HL-60/S4 treated with retinoic acid at 250 ng/mL for 4 days and 3 days (cell line): ENCODE results near the gene ZDHHC18.
"Not testable (repeated sequence)": the region's sequence is repeated elsewhere in the genome, so short reads cannot be mapped to it uniquely, and the experiment has no call there.

Experiments used
- in situ Hi-C: fragments of 300-500 bp; cut with MboI; formaldehyde crosslinking; loops from 2 replicates; pipeline ENCODE4 v1.7.0; 2022; ENCODE audit warnings: low sequenced_read_pairs

The ZDHHC18 gene

DNA sequence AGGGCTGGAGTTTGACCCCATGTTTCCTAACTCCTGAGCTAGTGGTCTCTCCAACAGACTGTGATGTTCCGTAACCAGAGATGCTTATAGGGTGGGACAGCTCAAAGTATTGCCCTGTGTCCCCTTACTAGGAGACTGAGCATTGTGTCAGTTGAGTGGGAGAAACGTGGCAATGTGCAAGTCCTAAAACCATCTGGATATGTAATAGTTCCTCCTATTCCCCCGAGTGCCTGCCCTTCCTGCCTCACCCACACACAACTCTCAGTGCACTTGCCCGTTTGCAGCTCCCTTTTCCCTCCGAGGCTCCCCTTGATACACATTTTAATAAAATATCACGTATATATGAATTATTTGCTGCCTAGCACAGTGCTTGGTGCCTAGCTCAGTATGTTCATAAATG lies 35.3 kb upstream of the ZDHHC18 start:
- in situ Hi-C loops: loop anchor here (10.0 kb wide), 1 partner anchor 186 kb away; no protein-coding TSS in a partner anchor

DNA sequence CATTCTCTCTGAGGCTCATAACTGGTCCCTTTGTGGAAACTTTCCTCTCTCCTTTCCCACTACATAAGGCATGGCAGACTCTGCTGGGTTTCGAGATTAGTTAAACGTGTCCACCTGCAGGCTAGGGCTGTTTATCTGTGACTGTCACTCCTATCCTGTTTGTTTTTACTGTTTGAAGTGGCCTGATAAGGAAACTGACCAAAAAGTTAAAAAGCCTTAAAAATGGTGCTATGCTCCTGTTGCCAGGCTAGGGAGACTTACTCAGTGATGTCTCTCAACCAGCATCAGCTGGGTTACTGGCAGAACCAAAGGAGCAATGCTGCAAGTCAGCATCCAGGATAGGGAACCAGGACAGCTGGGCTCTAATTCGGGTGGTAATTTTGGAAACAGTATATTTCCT lies 34.9 kb upstream of the ZDHHC18 start:
- in situ Hi-C loops: loop anchor here (10.0 kb wide), 1 partner anchor 187 kb away; no protein-coding TSS in a partner anchor

DNA sequence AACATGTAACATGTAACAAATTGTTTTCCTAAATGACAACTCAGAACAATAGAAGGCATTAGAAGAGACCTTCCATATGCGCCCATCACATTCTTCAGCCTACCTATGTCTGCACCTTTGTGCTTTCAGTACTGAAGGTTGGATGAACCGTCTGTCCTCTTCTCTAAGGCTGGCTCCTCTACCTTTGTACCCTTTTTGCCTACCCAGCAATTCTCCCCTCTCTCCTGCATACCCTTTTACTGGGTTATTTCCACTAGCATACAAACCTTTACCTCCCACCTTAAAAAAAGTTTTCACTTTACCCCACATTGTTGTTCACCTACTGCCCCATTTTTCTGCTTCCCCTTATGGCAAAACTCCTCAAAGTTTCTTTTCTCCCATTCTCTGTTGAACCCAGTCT lies 33.6 kb upstream of the ZDHHC18 start:
- in situ Hi-C loops: loop anchor here (10.0 kb wide), 1 partner anchor 188 kb away; no protein-coding TSS in a partner anchor

DNA sequence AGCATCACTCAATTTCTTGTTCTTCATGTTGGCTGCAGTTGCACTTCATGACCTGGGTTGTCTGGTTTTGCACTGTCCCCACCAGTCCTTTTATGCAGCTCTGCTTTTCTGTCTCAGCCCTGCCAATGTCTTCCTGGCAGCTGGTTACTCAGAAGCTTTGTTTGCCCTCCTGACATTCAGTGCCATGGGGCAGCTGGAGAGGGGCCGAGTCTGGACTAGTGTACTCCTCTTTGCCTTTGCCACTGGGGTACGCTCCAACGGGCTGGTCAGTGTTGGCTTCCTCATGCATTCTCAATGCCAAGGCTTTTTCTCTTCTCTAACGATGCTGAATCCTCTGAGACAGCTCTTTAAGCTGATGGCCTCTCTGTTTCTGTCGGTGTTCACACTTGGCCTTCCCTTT lies 32.1 kb upstream of the ZDHHC18 start:
- in situ Hi-C loops: loop anchor here (10.0 kb wide), 1 partner anchor 190 kb away; no protein-coding TSS in a partner anchor

DNA sequence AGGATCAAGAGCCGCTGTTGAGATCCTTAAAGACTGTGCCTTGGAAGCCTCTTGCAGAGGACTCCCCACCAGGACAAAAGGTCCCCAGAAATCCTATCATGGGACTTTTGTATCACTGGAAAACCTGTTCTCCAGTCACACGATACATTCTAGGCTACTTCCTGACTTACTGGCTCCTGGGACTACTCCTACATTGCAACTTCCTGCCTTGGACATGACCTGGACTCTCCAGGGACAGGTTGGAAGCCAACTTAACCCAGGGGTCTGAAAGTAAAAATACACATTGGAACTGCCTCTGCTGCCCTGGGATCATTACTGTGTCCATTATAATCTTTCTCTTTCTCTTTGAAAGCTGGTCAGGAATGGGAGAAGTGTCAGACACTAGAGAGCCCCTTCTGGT lies 28.9 kb upstream of the ZDHHC18 start:
- in situ Hi-C loops: loop anchor here (10.0 kb wide), 1 partner anchor 193 kb away; no protein-coding TSS in a partner anchor

DNA sequence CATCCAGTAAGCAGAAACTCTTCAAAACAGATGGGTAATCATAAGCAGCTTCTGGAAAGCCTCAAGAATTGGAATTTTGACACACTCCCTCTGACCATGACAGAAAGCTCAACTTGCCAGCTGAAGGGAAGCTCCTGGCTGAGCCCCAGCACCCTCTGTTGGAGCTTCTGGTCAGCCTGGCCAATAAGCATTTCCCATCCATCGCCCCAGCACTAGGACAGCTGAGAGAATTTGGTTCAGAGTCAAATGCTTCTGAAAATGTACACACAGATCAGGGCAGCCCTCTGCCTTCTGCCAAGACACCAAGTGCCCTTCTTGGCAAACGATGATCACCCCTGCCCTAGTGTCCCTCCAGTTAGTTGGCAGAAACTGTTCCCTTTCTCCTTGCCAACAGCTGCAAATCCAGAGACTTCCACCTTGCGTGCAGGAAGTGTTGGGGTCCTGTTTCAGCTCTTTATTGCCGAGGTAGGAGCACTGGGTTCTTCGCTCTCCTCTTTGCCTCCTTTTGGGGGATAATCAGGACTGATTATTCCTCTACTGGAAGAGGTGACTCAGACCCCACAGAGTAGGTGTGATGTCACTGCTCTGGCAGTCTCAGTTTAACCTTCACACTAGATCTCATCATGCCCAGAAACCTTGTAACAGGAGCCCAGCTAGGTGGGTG lies 26.9 kb upstream of the ZDHHC18 start:
- in situ Hi-C loops: loop anchor here (10.0 kb wide), 1 partner anchor 195 kb away; no protein-coding TSS in a partner anchor

DNA sequence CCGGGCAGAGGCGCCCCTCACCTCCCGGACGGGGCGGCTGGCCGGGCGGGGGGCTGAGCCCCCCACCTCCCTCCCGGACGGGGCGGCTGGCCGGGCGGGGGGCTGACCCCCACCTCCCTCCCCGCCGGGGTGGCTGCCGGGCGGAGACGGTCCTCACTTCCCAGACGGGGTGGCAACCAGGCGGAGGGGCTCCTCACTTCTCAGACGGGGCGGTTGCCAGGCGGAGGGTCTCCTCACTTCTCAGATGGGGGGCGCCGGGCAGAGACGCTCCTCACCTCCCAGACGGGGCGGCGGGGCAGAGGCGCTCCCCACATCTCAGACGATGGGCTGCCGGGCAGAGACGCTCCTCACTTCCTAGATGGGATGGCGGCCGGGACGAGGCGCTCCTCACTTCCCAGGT lies 22.6 kb upstream of the ZDHHC18 start:
- in situ Hi-C loops: not testable (repeated sequence)

DNA sequence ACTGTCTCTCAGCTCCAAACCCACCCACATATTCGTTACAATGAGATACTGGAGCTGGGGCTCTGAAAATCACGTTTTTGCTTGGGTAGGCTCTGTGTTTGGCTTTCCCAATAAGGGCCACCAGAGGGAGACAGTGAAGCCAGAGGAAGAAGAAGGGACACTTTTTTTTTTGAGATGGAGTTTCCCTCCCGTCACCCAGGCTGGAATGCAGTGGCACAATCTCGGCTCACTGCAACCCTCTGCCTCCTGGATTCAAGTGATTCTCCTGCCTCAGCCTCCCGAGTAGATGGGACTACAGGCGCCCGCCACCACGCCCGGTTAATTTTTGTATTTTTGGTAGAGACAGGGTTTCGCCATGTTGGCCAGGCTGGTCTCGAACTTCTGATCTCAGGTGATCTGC lies 16.4 kb upstream of the ZDHHC18 start:
- in situ Hi-C loops: not testable (repeated sequence)

DNA sequence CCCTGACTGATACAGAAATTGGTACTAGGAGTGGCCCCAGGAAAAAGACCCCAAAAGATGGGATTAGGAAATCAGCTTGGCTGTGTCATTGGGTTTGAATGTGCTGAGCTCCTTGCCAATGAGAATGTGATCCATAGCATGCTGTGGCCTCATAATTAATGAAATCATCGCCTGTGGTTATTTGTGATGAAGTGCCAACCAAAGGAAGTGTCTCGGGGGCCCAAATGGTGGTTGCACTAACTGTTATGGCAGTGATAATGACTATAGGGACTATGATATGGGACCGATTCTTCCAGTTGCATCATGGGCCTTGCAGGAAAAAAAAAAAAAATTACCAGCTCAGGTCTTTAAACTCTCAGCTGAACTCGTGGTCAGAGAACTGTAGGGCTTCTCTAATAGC lies 15.4 kb upstream of the ZDHHC18 start:
- in situ Hi-C loops: no loop called here

DNA sequence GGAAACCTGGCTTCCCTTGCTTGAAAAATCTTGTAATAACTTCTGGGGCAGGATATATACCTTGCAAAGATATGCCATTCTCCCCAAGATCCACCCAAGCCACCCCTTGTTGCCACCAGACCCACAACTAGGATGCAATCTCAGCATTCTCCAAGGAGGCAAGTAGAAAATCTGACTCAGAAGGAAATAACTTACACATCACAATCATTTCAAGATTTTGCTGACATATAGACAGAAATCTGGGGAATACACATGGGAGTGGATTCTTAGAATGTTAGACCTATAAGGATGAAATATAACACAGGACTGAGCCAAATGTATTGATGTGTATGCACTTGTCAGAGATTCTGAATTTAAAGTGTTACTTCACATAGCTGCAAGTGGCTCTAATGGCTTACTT lies 14.8 kb upstream of the ZDHHC18 start:
- in situ Hi-C loops: no loop called here

DNA sequence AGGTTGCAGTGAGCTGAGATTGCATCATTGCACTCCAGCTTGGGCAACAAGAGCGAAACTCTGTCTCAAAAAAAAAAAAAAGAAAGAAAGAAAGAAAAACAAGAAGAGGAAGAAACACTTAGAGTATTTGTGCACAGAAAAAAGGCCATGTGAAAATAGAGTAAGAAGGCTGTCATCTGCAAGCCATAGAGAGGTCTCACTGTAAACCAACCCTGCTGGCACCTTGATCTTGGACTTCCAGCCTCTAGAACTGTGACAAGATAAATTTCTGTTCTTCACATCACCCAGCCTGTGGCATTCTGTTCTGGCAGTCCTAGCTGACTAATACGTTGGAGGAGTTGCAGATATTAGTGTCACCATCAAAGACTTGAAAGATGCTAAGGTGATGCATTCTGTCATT lies 12.1 kb upstream of the ZDHHC18 start:
- in situ Hi-C loops: no loop called here

DNA sequence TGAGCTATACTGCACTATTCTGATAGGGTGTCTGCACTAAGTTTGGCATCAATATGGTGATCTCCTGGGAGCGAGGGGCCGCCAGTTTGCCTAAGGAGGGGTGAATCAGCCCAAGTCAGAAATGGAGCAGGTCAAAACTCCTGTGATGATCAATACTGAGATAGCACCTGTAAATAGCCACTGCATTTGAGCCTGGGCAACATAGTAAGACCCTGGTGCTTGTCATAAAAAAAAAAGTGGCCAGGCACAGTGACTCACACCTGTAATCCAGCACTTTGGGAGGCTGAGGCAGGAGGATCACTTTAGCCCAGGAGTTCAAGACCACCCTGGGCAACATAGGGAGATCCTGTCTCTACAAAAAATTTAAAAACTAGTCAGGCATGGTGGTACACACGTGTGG lies 11.6 kb upstream of the ZDHHC18 start:
- in situ Hi-C loops: no loop called here

DNA sequence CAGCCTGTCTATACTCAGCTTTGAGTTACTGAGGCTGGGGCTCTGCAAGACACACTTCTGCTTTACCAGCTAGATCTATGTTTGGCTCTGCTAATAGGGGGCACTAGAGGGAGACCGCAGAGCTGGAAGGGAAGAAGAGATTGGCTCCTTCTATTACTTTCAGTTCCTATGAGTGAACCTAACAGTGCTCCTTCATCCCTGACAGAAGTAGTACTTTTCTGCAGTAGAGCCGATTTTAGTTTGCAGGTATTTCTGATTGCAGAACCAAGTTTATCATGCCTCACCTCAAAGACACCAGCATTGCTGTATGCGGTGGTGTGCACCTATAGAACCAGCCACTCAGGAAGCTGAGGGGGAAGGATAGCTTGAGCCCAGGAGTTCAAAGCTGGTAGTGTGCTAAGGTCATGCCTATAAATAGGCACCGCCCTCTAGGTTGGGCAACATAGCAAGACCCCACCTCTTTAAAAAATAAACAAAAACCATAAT lies 5.7 kb upstream of the ZDHHC18 start:
- in situ Hi-C loops: no loop called here

DNA sequence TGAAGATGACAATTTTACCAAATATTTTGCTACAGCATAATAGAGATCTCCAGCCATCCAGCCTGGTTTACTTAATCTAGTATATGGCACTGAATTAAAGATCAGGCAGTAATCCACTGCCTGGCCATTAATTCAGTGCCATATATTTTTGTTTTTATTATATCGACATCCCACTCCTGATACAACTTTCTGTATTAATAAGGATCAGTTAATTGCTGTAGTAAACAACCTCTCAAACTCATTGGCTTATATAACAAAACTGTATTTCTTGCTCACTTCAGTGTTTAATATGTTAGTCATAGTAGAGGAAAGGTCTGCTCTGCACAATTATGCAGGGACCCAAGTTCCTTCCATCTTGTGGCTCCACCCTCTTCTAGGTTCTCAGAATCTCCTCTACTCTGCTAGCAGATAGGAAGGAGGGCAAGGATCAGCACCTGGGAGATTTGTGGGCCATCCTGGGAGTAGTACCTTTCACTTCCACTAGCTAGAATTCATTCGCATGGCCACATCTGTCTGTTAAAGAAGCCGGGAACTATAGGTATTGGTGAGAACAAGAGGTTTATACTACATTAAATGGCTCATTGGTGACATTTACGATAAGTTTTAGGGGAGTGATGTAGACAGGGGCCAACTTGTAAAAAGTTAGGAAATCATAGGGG lies 3.6 kb upstream of the ZDHHC18 start:
- in situ Hi-C loops: no loop called here

DNA sequence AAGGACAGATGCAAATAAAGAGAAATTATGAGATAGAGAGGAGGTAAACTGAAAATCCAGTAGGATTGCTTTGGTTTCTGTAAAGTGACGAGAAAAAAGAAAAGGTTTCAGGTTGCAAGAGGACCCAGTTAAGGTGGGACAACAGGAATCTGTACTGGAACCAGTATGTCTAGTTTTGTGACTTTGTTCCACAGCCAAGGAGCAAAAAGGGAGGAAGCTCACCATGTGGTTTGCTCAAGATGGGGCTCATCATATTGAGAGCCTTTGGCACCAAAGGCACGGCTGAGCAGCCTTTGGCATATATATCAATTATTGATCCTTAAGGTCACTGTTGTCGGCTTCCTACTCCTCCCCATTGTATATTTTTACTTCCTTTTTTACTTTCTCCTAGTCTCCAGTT lies 1.8 kb upstream of the ZDHHC18 start:
- in situ Hi-C loops: no loop called here

DNA sequence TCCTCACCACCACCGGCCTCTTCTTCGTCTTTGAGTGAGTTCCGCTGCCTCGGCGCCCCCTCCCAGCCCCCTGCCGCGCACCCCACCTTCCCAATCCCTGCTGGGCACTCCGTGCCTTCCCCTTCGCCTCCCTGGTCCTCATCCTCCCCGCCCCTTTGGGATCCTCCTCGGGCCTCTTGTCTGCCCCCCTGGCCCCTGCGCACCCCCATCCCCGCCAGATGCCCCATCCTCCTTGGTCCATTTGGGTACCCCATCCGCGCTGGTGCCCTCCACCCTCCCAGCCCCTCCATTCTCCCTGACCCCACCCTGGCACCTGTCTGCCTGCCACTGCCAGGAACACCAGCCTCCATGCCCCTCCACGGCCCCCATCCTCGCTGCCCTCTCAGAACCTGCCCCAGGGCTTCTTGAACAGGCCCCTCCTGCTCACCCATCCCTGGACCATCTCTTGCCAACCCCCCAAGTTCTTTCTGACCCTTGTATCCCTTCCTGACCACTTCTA lies 667 bp downstream of the ZDHHC18 start:
- in situ Hi-C loops: no loop called here

DNA sequence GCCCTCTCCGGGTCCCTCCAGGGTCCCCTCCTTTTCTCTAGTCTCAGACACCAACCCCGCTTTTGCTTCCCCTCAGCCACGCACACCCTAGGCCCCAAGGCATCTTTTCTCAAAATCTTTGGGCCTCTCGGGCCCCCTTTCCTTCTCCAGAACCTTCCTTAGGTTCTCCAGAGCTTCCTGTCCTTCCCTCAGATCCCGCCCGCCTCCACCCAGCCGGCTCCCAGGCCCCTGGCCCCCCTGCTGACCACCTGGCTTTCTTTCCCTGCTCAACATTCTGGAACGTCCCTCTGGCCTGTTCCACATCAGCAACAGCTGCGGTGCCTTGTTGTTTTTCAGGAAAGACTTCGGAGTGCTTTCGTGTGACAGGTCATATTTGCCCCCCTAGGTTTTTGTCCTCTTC lies 1.2 kb downstream of the ZDHHC18 start:
- in situ Hi-C loops: no loop called here

DNA sequence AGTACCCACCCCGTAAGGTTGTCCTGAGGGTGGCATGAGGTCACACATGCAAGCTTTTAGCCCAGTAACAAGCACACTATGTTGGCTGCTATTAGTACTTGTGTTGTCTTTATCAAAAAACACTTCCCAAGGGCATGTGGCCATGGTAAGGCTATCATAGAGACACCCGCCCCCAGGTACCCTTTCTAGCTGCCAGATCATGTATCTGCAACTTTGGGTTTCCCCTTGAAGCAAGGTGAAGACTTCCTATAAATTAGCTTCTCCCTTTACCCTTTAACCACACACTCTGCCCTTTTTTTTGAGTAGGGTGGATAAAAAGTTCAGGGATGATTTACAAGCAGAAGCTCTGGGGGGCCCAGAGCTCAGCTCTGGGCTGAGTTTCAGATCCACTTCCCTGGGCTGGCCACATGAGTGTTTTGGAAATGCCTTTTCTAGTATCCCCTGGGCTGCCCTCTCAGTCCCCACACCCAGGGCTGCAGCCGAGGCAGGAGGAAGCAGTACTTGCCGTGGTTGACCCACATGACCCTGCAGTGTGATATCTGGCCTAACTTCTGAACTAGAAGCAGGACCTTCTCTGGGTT lies 2.0 kb downstream of the ZDHHC18 start:
- in situ Hi-C loops: no loop called here

DNA sequence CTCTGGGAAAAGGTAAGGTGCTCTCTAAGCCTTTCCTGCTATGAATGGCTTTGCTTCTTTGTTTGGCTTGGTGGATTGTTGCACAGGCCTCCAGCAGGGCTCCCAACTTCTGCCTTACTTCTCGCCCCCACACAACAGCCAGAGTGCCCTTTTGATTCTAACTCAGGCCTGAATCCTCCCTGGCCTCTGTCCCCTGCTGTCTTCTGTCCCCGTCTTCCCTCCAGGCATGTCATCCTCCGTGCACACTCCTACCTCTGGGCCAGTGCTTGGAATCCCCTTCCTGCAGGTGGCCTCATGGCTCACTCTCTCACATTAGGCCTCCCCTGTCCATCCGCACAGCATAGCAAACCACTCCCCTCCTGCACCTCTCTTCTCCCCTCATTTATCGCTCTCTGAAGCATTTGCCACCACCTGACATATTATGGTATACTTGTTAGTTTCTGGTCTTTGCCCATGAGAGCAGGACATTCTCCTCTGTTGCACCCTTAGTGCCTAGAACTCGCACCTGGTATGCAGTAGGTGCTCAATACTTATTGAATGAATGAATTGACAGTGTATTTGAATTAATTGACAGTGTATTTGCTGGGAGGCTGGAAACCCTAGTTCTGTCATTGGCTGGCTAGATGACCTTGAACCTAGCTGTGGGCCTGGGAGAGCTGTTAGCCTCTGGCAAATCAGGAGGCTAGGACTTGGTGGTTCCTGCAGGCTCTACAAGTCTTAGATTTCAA lies 2.9 kb downstream of the ZDHHC18 start:
- in situ Hi-C loops: no loop called here

DNA sequence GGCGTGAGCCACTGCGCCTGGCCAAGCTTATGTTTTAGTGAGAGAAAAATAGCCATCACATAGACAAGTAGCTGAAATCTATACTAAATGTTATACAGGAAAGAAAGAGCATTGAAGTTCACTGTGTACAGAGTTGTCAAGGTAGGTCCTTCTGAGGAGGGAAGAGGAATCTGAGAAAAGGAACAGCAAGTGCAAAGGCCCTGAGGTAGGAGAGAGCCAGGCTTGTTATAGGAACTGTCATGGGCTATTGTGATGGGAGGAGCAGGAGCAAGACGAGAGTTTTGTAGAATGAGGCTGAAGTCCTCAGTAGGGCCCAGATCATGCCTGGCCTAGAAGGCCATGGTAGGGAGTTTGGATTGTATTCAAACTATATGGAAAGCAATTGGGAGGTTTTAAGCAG lies 4.6 kb downstream of the ZDHHC18 start:
- in situ Hi-C loops: no loop called here
